Measurements from ENCODE around the gene MMP23B.
A peak's percentile ranks its signal among the peaks of the same experiment; 100 is the strongest.

The MMP23B gene

DNA sequence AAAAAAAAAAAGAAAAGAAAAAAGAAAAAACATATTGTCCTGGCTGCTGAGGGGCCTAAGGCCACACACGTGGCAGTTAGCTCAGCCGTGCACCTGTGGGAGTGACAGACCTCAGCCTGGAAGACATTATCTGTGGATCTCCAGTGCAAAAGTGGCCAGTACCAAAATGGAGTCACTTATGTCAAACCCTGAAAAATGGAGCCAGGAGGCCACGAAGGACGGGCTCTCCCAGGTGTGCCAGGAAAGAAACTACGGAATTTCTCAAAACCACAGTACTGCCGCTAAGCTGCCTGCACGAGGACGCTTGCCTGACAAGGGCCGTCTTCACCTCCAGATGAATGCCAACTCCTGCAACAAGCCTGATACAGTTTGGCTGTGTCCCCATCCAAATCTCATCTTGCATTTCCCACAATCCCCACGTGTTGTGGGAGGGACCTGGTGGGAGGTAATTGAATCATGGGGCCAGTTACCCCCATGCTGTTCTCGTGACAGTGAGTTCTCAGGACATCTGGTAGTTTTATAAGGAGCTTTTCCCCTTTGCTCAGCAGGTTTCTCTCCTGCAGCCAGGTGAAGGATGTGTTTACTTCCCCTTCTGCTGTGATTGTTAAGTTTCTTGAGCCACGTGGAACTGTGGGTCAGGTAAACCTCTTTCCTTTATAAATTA, 22.0 kb upstream of the MMP23B start:
- no peak for TF ChIP-seq ZNF274 (IDR thresholded peaks at IDR 0.05; ENCODE audit: low read depth, low read length)
- H3K4me3 ChIP-seq (ENCODE audit: low read length), result no peak overlapping the region

DNA sequence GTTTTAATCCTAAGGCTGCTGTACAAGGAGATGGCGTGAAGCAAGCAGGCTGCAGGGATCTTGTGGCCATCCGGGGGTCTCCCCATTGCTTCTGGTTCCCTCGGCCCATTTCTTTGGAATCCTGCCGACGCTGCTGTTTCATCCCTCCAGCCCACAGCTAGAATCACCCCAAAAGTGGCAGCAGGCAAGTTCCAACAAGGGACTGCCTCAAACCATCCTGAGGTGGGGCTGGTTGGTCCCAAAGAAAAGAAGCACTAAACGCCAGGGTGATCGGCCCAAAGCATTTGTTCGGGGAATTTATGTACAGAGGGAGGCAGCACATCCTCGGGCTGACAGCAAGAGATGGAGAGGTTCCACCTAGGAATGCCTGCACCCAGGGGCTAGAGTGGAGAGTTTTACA, 21.2 kb upstream of the MMP23B start:
- TF ChIP-seq ZNF274 (IDR thresholded peaks at IDR 0.05; ENCODE audit: low read depth, low read length), result no peak
- H3K4me3 ChIP-seq (ENCODE audit: low read length), result no peak overlapping the region

DNA sequence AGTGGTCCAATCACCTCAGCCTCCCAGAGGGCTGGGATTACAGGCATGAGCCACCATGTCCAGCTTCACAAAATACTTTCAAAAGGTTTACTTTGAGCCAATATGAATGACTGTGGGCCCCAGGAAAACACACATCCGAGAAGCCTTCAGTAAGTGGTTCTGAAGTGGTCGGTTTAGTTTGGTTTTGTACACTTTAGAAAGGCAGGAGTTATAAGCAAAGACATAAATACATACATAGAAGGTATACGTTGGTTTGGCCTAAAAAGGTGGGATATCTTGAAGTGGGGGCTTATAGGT, 19.9 kb upstream of the MMP23B start:
- no peak overlapping the region for H3K4me3 ChIP-seq (ENCODE audit: low read length)
- no peak for TF ChIP-seq ZNF274 (IDR thresholded peaks at IDR 0.05; ENCODE audit: low read depth, low read length)

DNA sequence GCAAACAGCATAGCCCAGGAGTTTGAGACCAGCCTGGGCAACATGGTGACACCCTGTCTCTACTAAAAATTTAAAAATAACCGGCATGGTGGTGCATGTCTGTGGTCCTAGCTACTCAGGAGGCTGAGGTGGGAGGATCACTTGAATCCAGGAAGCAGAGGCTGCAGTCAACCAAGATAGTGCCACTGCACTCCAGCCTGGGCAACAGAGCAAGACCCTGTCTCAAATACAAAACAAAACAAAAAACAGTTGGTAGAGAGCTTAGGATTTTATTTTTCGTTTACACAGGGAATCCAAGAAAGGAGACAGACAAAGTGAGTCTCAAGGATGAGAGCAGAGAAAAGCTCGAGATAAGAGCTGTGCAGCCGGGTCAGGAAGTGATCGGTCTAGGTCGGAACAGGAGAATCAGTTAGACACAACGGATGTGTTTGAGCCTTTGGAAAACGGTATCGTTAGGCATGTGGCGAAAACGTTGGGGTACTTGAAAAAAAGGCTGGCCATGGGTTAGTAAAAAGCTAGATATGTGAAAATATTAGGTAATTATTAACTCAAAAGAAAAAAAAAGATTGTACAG, 18.4 kb upstream of the MMP23B start:
- no peak overlapping the region for H3K4me3 ChIP-seq (ENCODE audit: low read length)
- no peak for TF ChIP-seq ZNF274 (IDR thresholded peaks at IDR 0.05; ENCODE audit: low read depth, low read length)

DNA sequence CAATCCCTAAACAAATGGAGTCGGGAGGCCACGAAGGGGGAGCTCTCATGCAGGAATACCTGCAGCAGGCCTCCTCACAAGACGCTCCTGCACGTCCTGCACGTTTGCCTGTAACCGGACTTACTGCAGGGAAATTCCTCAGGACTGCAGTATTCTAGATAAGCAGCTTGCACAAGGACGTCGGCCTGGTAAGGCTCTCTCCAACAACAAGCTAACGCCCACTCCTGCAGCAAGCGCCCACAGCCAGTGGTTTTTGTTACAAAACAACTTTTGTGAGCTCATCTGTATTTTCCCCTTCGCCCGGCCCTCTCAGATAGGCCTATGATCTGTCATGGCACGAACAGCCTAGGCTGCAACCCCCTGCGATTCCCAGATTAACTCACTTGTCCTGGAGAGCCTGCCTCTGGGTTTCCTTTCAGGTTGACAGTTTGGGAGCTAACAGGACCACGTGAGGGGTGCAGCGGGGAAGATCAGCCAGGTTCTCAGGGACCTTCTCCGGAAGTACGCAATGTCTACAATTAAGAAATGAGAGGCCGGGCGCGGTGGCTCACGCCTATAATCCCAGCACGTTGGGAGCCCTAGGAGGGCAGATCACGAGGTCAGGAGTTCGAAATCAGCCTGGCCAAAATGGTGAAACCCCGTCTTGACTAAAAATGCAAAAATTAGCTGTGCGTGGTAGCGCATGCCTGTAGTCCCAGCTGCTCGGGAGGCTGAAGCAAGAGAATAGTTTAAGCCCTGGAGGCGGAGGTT, 17.6 kb upstream of the MMP23B start:
- no peak for TF ChIP-seq ZNF274 (IDR thresholded peaks at IDR 0.05; ENCODE audit: low read depth, low read length)
- peak overlapping the region; percentile 74 for H3K4me3 ChIP-seq (ENCODE audit: low read length)

DNA sequence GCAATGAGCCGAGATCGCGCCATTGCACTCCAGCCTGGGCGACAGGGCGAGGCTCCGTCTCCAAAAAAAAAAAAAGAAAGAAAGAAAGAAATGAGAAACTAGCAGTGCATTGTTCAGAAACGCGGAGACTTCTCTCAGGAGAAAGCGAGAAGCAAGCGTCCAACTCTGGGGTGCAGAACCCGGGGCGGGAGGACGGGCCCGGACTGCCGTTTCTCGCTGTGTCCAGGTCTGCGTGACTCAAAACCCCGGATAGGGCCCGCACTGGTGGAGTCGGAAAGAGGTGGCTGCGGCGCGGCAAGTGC, 17.1 kb upstream of the MMP23B start:
- H3K4me3 ChIP-seq (ENCODE audit: low read length), result peak overlapping the region; percentile 74
- TF ChIP-seq ZNF274 (IDR thresholded peaks at IDR 0.05; ENCODE audit: low read depth, low read length), result no peak

DNA sequence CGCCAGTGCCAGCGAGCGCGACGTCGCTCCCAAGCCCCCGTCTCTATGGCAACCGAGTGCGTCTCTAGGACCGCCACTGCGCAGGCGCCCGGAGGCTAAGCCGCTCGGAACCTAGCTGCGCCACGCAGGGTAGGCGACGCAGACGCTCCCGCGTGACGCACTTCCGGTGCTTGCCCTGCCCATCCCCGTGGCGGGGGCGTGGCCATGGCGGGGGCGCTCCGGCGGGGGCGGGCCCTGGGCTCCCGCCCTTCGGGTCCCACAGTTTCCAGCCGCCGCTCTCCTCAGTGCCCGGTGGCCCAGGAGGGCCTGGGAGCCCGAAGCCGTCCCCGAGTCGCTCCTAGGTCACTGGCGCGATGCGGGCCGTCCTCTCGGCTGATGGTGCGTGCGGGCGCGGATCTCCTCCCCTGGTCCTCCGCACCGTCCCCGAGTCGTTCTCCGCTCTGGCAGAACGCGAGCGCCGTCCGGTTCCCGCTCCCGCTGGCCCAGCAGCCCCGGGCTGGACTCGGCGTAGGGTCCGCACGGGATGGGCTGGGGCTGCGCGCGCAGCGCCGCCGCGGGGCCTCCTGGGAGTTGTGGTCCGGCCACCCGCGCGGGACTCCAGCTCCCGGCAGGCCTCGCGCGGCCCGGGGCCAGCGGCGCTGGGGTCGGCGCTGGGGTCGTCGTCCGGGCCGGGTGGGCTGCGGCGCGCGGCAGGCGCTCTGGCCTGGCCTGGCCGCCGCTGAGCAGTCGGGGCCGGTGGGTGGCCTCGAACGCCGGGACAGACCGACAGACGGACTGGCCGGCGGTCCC, 16.5 kb upstream of the MMP23B start, which contains the start of gene MIB2:
Gene MIB2, plus strand, starts transcription at position 245 of the 789 bp plus-strand sequence. CDS start 7,953 bp downstream, outside the sequence.
- peak within 1 kb of the TSS; percentile 78 for H3K4me3 ChIP-seq (ENCODE audit: low read length)
- TF ChIP-seq ZNF274 (IDR thresholded peaks at IDR 0.05; ENCODE audit: low read depth, low read length), result no peak

DNA sequence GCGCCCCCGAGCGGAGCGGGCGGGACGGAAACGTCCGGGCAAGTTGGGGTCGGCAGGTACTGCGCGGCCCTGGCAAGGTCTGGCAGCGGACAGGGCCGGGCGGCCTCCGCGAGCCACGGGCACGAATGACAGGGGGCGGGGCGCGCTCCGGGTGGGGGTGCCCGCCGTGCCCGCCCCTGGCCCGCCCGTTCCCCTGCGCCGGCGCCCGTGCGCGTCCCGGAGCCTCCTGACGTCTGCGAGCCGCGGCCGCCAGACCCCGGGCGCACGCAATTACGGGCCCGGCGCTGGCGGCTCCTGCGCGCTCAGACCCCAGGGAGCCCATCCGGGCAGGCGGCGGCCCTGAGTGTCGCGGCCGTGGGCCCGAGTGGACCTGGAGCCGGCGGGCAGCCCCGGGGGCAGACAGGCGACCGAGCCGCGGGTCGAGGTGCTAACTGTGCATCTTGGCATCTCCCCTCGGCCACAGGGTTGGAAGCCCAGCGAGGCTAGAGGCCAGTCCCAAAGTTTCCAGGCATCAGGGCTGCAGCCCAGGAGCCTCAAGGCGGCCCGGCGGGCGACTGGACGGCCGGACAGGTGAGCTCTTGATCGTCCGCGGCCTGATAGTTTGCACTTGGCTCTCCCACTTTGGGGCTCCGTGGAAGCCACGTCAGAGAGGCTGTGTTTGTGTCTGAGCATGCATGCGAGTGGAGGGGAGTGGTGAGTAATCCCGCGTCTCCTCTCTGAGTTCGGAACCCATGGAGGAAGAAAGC, 15.8 kb upstream of the MMP23B start:
- H3K4me3 ChIP-seq (ENCODE audit: low read length), result peak overlapping the region; percentile 78; the same call in 1 of the 2 replicates
- no peak for TF ChIP-seq ZNF274 (IDR thresholded peaks at IDR 0.05; ENCODE audit: low read depth, low read length)

DNA sequence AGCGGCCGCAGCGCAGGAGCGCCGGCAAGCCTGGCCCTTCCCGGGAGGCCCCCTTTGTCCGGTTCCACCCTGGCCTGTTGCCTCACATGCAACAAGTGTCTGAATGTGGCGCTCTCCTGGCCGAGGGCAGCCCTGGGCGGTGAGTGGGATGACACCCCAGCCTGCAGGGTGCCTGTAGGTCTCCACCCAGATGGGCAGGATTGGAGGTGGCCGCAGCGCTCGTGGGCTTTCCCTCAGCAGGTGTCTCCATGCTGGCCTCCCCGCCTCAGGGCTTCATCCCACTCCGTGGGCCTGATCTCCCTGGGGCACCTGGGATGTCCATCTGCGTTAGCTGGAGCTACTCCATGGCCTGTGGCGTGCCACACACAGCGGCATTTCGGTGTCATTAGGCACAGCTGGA, 15.1 kb upstream of the MMP23B start:
- H3K4me3 ChIP-seq (ENCODE audit: low read length), result peak overlapping the region; percentile 78; the same call in 1 of the 2 replicates
- TF ChIP-seq ZNF274 (IDR thresholded peaks at IDR 0.05; ENCODE audit: low read depth, low read length), result no peak

DNA sequence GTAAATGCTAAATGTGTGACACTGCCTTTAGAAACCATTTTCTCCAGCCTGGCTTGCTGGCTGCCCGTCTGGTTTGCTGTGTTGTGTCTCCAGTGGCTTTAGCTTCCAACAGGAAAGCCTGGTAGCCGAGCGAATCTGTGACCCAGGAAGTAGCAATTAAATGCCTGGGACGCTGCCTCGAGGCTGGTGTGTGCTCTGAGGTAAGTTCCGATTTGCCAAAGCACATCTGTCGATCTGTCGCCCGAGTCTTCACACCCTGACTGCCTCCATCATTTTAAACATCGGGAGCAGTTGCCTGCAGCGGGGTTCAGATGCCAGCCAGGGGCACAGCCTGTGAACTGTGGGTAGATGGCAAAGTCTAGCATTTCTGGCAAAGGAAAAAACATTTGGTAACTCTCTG, 14.5 kb upstream of the MMP23B start:
- H3K4me3 ChIP-seq (ENCODE audit: low read length), result no peak overlapping the region

DNA sequence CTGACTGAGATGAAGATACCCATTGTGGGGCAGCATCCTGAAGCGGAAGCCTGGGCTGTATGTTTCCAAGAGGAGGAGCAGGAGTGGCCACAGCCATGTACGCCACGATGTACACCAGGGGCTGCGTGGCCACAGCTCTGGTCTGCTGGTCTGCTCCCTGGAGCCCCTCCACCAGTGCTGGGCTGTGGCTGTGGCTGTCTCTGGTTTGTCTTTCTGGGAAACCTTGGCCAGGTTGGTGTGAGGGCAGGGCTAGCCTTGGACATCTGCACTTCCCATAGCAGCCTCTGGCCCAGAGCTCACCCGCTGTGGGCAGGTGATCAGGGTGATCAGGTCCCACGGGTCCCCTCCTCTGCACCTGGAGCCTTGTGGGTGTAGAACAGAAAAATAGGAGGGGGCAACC, 14.0 kb upstream of the MMP23B start:
- TF ChIP-seq ZNF274 (IDR thresholded peaks at IDR 0.05; ENCODE audit: low read depth, low read length), result no peak

More for the DNA sequence above, 14.5 kb upstream of the MMP23B start:
- no peak for TF ChIP-seq ZNF274 (IDR thresholded peaks at IDR 0.05; ENCODE audit: low read depth, low read length)

DNA sequence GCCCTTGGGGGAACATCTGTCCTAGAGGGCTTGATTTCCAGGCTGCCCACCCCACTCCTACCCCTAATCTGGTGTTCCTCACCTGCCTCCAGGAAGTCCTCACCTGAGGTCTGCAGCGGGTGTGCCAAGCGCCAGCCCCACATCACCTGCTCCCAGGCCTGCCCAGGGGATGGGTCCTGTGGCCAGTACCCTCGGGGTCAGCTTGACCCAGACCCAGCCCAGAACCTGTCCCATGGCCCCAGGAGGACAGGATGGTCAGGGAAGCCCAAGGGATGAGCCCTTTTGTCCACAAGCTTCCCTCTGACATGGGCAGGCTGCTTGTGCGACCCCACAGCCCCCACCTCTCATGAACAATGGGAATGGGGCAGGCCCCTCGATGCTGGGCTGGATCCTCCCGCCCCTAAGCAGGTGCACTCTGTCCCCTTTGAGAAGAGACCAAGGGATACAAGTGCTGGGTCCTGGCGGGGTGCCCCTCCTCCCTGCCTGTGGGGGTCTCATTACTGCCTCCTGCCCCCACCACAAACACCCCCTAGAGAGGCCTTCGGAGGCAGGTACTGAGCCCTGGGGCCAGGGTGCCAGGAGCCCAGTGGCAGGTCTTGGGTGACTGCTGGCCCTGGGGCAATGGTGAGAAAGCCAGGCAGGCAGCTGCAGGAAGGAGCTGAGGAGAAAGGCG, 13.4 kb upstream of the MMP23B start:
- H3K4me3 ChIP-seq (ENCODE audit: low read length), result no peak overlapping the region
- TF ChIP-seq ZNF274 (IDR thresholded peaks at IDR 0.05; ENCODE audit: low read depth, low read length), result no peak

More for the DNA sequence above, 14.0 kb upstream of the MMP23B start:
- H3K4me3 ChIP-seq (ENCODE audit: low read length), result no peak overlapping the region

DNA sequence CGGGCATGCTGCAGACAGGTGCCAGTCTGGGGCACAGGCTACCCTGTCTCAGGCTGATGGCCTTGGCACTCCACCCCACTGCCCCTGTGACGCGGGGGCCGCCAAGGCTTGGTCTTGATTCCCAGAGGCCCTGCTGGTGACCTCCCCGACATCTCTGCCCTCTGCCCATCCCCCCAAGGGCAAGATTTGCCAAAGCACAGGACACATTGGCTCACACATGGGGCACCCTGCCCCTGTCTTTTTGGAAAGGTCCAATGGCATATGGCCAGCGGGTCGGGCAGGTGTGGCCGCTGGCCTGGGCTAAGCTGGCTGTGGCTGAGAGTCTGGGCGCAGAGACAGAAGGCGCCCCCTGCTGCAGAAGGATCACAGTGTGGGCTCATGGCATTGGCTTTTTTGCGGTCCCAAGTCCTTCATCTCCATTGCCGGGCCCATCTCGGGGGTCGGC, 12.0 kb upstream of the MMP23B start:
- H3K4me3 ChIP-seq (ENCODE audit: low read length), result no peak overlapping the region
- TF ChIP-seq ZNF274 (IDR thresholded peaks at IDR 0.05; ENCODE audit: low read depth, low read length), result no peak

Measured in GM08714 (cell line).